ENCODE data around the gene SMIM24.
"Not testable (repeated sequence)": the region's sequence is repeated elsewhere in the genome, so short reads cannot be mapped to it uniquely, and the experiment has no call there.

The SMIM24 gene

GRCh38 chr19:3480383-3481091, at the start of gene SMIM24:
Gene SMIM24, minus strand, starts transcription at chr19:3480525. Its CDS starts 62 bp downstream, at chr19:3480463.
- FAIRE-seq, result no peak

GRCh38 chr19:3529299-3529698, 49.0 kb upstream of the SMIM24 start:
- FAIRE-seq, result not testable (repeated sequence)

GRCh38 chr19:3528539-3529211, 48.4 kb upstream of the SMIM24 start:
- FAIRE-seq, result no peak

GRCh38 chr19:3528080-3528479, 47.8 kb upstream of the SMIM24 start:
- FAIRE-seq, result no peak

- FAIRE-seq, result no peak
Measured at GRCh38 chr19:3527238-3527910, 47.0 kb upstream of the SMIM24 start.

GRCh38 chr19:3526507-3527237, 46.3 kb upstream of the SMIM24 start:
- FAIRE-seq, result no peak

- FAIRE-seq, result no peak
Measured at GRCh38 chr19:3524904-3525451, 44.7 kb upstream of the SMIM24 start.

- FAIRE-seq, result no peak
Measured at GRCh38 chr19:3524078-3524842, 43.9 kb upstream of the SMIM24 start.

GRCh38 chr19:3523361-3524077, 43.2 kb upstream of the SMIM24 start:
- FAIRE-seq, result no peak

GRCh38 chr19:3522421-3523360, 42.4 kb upstream of the SMIM24 start:
- no peak for FAIRE-seq

GRCh38 chr19:3521104-3521445, 40.8 kb upstream of the SMIM24 start:
- no peak for FAIRE-seq

- no peak for FAIRE-seq
Measured at GRCh38 chr19:3520166-3521103, 40.1 kb upstream of the SMIM24 start.

- no peak for FAIRE-seq
Measured at GRCh38 chr19:3519126-3519525, 38.8 kb upstream of the SMIM24 start.

GRCh38 chr19:3518659-3519058, 38.3 kb upstream of the SMIM24 start:
- no peak for FAIRE-seq

GRCh38 chr19:3518255-3518654, 37.9 kb upstream of the SMIM24 start:
- no peak for FAIRE-seq

- no peak for FAIRE-seq
Measured at GRCh38 chr19:3517638-3518037, 37.3 kb upstream of the SMIM24 start.

- FAIRE-seq, result no peak
Measured at GRCh38 chr19:3516675-3517207, 36.4 kb upstream of the SMIM24 start.

- FAIRE-seq, result no peak
Measured at GRCh38 chr19:3515891-3516422, 35.6 kb upstream of the SMIM24 start.

- no peak for FAIRE-seq
Measured at GRCh38 chr19:3514930-3515329, 34.6 kb upstream of the SMIM24 start.

Data from endometrium (tissue), 2 donors.